OCI-LY1 (cell line): Measurements from ENCODE around the gene LRRC28.

Source experiments
- H2AFZ ChIP-seq: fragments of 200-600 bp; sonication (generic), shearing (Covaris generic); 2 replicates; pipeline ENCODE4 v1.6.0; 2014; ENCODE audit warnings: antibody characterized with exemption, mild to moderate bottlenecking, low read length
- H3F3A ChIP-seq: fragments of 200-600 bp; sonication (generic), shearing (Covaris generic); 2 replicates; pipeline ENCODE4 v1.6.0; 2014; ENCODE audit warnings: mild to moderate bottlenecking, antibody characterized with exemption, low read length, moderate library complexity; ENCODE audit not compliant: insufficient read depth
- H3K27ac ChIP-seq: fragments of 200-600 bp; sonication (generic); 2 replicates; pipeline ENCODE4 v1.5.1; 2014; ENCODE audit warnings: low read length, mixed run types, mild to moderate bottlenecking, low read depth; ENCODE audit not compliant: poor library complexity, severe bottlenecking
- H3K27me3 ChIP-seq: fragments of 200-600 bp; sonication (generic); 2 replicates; pipeline ENCODE4 v1.6.0; 2014; ENCODE audit warnings: antibody characterized with exemption, mild to moderate bottlenecking, low read length, moderate library complexity; ENCODE audit not compliant: insufficient read depth
- H3K36me3 ChIP-seq: fragments of 200-600 bp; sonication (generic); 2 replicates; pipeline ENCODE4 v1.6.1; 2014; ENCODE audit warnings: mild to moderate bottlenecking, antibody characterized with exemption, low read length, moderate library complexity, mixed read lengths; ENCODE audit not compliant: insufficient read depth
- H3K4me1 ChIP-seq: fragments of 200-600 bp; sonication (generic); 2 replicates; pipeline ENCODE4 v1.5.1; 2014; ENCODE audit warnings: mild to moderate bottlenecking, low read length, moderate library complexity; ENCODE audit not compliant: insufficient read depth, severe bottlenecking
- H3K4me2 ChIP-seq: fragments of 200-600 bp; sonication (generic), shearing (Covaris generic); 2 replicates; pipeline ENCODE4 v1.6.1; 2014; ENCODE audit warnings: low read length
- H3K4me3 ChIP-seq: fragments of 200-600 bp; sonication (generic); 2 replicates; pipeline ENCODE4 v1.5.1; 2014; ENCODE audit warnings: low read length, low read depth, mild to moderate bottlenecking, mixed read lengths; ENCODE audit not compliant: poor library complexity, severe bottlenecking
- H3K79me2 ChIP-seq: fragments of 200-600 bp; shearing (Covaris generic); 2 replicates; pipeline ENCODE4 v1.6.1; 2016; ENCODE audit warnings: mixed run types, low read length, mixed read lengths; ENCODE audit not compliant: insufficient read depth
- H3K9ac ChIP-seq: fragments of 200-600 bp; sonication (generic), shearing (Covaris generic); 2 replicates; pipeline ENCODE4 v1.6.1; 2014; ENCODE audit warnings: mild to moderate bottlenecking, low read length, mixed read lengths
- H3K9me2 ChIP-seq: fragments of 200-600 bp; sonication (generic), shearing (Covaris generic); 2 replicates; pipeline ENCODE4 v1.6.1; 2014; ENCODE audit warnings: low read depth, mild to moderate bottlenecking, low read length, mixed read lengths
- H3K9me3 ChIP-seq: fragments of 200-600 bp; shearing (Covaris generic); 2 replicates; pipeline ENCODE4 v1.6.1; 2014; ENCODE audit warnings: low read length, mixed read lengths
- H4K20me1 ChIP-seq: fragments of 200-600 bp; sonication (generic), shearing (Covaris generic); 2 replicates; pipeline ENCODE4 v1.6.0; 2016; ENCODE audit warnings: mild to moderate bottlenecking, low read length; ENCODE audit not compliant: insufficient read depth
- EZH2 ChIP-seq: fragments of 200-600 bp; sonication (generic), shearing (Covaris generic); IDR thresholded peaks from 2 replicates; pipeline ENCODE4 v1.8.0; 2017; ENCODE audit warnings: borderline replicate concordance, mixed run types, mild to moderate bottlenecking, antibody characterized with exemption, low read length, moderate library complexity, mixed read lengths
- TF ChIP-seq, protein P1 (sequence below): fragments of 200-600 bp; sonication (generic), shearing (Covaris generic); IDR thresholded peaks from 2 replicates; pipeline ENCODE4 v1.5.1; 2017; ENCODE audit warnings: mild to moderate bottlenecking, antibody characterized with exemption, low read length, moderate library complexity, mixed read lengths

The LRRC28 gene

DNA sequence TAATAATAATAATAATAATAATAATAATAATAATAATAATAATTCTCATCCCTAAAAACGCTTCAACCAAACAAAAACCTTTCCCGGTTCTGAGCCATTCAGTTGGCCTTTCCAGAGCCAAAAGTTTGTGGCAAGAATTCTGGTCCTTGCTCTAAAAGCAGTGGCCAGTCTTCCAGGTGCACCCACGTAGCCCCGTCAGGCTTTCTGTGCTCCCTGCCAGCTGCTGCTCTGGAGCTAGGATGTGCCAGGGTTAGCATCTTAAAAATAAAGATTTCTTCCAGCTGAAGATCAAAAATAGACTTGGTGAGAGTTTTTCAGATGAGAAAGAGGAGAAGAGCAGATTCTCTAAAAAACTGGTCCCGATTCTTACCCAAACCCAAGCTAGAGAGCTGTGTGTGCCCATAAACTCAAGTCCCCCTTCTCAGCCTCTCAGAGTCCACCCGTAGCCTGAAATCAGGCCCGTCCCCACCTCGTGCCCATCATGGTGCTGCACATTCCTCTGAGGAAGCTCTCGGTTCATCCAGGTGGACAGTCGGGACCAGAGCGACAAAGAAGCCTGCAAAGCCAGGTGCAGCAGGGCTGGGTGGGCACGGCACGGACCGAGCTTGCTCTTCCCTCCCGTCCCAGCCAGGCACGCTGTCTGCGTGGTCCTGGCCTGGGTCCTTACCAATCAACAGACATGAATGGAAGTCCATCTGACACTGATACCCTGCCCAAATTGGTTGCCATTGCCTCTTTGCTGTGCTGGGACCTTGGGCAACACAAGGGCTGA, 155.6 kb downstream of the LRRC28 start:
- H3K27ac ChIP-seq: no peak overlapping the region

DNA sequence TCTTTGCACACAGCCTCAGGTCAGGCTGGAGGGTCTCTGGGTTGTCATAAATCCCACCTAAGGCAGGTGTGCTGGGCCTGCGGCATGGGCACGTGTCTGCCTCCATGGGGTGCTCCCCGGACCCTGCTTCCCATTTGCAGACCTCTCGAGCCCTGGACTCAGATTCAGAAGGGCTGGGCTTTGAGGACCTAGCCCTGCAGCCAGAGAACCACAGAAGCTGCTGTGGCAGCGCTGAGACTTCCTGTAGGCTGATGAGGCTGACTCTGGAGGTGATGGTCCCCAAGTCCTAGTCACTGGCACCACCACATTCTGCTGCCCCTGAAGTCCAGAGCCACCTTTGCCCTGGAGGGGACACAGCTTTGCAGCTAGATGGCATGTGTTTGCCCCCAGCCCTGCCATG, 156.4 kb downstream of the LRRC28 start:
- H3K4me1 ChIP-seq: no peaks in the 10 kb centered on the region
- H3K4me2 ChIP-seq: no peak overlapping the region
- H4K20me1 ChIP-seq: no peaks in the 10 kb centered on the region

More for the DNA sequence above, 155.6 kb downstream of the LRRC28 start:
- no peaks in the 10 kb centered on the region for H3K79me2 ChIP-seq
- peaks cover 3% of the 10 kb centered on the region; the same call in 1 of the 2 replicates for H3K27me3 ChIP-seq
- H3K4me3 ChIP-seq: no peak overlapping the region
- H3K4me1 ChIP-seq: no peaks in the 10 kb centered on the region
- H3K9me2 ChIP-seq: no peaks in the 10 kb centered on the region
- H3F3A ChIP-seq: no peaks in the 10 kb centered on the region
- no peak overlapping the region for H2AFZ ChIP-seq
- TF ChIP-seq, protein P1, sequence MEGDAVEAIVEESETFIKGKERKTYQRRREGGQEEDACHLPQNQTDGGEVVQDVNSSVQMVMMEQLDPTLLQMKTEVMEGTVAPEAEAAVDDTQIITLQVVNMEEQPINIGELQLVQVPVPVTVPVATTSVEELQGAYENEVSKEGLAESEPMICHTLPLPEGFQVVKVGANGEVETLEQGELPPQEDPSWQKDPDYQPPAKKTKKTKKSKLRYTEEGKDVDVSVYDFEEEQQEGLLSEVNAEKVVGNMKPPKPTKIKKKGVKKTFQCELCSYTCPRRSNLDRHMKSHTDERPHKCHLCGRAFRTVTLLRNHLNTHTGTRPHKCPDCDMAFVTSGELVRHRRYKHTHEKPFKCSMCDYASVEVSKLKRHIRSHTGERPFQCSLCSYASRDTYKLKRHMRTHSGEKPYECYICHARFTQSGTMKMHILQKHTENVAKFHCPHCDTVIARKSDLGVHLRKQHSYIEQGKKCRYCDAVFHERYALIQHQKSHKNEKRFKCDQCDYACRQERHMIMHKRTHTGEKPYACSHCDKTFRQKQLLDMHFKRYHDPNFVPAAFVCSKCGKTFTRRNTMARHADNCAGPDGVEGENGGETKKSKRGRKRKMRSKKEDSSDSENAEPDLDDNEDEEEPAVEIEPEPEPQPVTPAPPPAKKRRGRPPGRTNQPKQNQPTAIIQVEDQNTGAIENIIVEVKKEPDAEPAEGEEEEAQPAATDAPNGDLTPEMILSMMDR: no peak
- TF ChIP-seq EZH2: no peak
- H3K9ac ChIP-seq: no peak overlapping the region
- H4K20me1 ChIP-seq: no peaks in the 10 kb centered on the region
- no peaks in the 10 kb centered on the region for H3K9me3 ChIP-seq
- no peak overlapping the region for H3K4me2 ChIP-seq
- H3K36me3 ChIP-seq: no peaks in the 10 kb centered on the region

DNA sequence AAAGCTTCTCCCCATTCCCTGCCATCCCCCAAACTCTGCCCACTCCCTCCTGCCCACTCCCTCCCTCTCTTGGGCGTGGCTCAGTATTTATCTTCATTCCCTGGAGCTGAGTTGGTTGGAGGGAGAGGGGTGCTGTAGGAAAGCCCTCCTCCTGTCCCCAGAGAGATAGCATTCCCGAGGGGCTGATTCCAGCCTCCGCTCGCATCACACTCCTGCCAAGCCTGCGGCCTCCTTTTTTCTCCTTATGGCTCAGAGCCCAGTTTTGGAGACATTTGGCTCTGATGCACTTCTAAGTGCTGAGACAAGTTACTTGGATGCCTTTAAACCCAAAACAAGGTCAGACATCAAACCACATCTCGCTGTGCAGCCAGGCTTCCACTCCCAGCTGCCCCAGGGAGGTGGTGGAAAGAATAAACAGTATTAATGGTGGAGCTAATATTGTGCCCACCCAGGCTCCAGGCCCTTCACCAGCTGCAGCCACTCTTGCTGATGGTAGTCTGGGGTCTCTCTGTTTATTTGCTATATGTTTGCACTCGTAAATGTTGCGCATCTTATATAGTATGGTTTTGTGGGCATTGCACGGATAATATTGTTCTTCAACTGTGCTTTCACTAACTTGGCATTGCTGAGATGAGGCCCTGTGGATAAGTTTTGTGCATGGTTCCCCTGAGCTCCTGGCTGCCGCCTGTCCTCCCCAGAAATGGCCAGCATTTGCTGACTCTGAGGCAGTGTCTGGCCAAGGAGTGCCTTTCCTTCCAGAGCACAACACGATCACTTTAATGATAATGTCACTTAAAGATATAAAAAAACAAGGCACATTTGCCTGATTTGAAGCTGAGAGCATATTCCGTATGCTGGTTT, 157.2 kb downstream of the LRRC28 start:
- no peaks in the 10 kb centered on the region for H3K36me3 ChIP-seq
- H3K4me3 ChIP-seq: no peak overlapping the region
- H4K20me1 ChIP-seq: no peaks in the 10 kb centered on the region
- no peaks in the 10 kb centered on the region for H3F3A ChIP-seq
- no peaks in the 10 kb centered on the region for H3K9me2 ChIP-seq
- H3K9ac ChIP-seq: no peak overlapping the region
- H3K79me2 ChIP-seq: no peaks in the 10 kb centered on the region
- TF ChIP-seq, protein P1: no peak
- TF ChIP-seq EZH2: no peak
- H3K27ac ChIP-seq: no peak overlapping the region
- H3K9me3 ChIP-seq: no peaks in the 10 kb centered on the region
- H3K4me2 ChIP-seq: no peak overlapping the region
- H3K27me3 ChIP-seq: peaks cover 3% of the 10 kb centered on the region; the same call in 1 of the 2 replicates
- H2AFZ ChIP-seq: no peak overlapping the region
- no peaks in the 10 kb centered on the region for H3K4me1 ChIP-seq

More for the DNA sequence above, 156.4 kb downstream of the LRRC28 start:
- H3K79me2 ChIP-seq: no peaks in the 10 kb centered on the region
- H3K9ac ChIP-seq: no peak overlapping the region
- H3F3A ChIP-seq: no peaks in the 10 kb centered on the region
- no peak overlapping the region for H3K27ac ChIP-seq
- no peak overlapping the region for H3K4me3 ChIP-seq
- no peaks in the 10 kb centered on the region for H3K36me3 ChIP-seq
- no peak overlapping the region for H2AFZ ChIP-seq
- no peaks in the 10 kb centered on the region for H3K9me2 ChIP-seq
- no peaks in the 10 kb centered on the region for H3K9me3 ChIP-seq
- peaks cover 3% of the 10 kb centered on the region; the same call in 1 of the 2 replicates for H3K27me3 ChIP-seq
- TF ChIP-seq, protein P1: no peak
- no peak for TF ChIP-seq EZH2
